ENCODE data around the gene YPEL5. TPM values are rescaled to one million over a fixed set of nuclear protein-coding genes. Genes with fewer than 3 reads are reported as not detected.

Gene YPEL5
- total RNA-seq, 2 experiments from 2014 or later = 38.9 to 52.1 TPM

DNA sequence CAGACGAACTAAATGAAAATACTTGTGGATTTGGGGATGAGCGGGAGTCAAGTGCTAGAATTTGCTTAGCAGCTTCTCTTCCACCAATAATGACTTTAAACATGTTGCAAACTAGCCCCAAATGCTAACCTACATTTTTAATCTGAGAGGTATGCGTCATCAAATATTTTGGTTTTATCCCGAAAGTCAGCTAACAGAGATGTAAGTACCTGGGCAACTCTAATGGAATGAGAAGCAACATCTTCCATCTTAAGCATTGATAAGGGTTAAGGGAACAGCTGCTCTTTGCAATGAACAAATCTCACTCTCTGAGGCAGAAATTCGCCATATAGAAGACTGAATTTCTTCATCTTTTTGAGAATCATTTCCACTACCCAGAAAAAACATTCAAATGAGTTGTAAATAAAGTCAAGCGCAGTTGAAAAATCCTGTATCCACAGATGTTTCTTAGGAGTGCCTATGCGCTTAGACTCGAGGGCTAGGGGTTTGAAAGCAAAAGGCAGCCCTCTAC, 926 bp upstream of the YPEL5 start:
- no peak for DNase-seq (ENCODE audit: low spot score)
- Histone ChIP-seq H3K27ac (ENCODE audit: low read depth, low read length, poor library complexity, severe bottlenecking) (peak overlapping the region; percentile 45), H3K9me3 (ENCODE audit: low read length) (no peaks in the 10 kb centered on the region), H3K4me2 (ENCODE audit: low read length) (peak overlapping the region; percentile 82), H3K36me3 (ENCODE audit: insufficient read depth, low read length) (no peaks in the 10 kb centered on the region), H2AFZ (ENCODE audit: low read length) (peak overlapping the region; percentile 82), H3K79me2 (ENCODE audit: insufficient read depth, low read depth, low read length) (peaks cover 24% of the 10 kb centered on the region; the same call in 1 of the 2 replicates), H4K20me1 (ENCODE audit: insufficient read depth, low read length) (no peaks in the 10 kb centered on the region), H3K4me1 (ENCODE audit: insufficient read depth, low read length, poor library complexity, severe bottlenecking) (peaks cover 39% of the 10 kb centered on the region), H3K9me2 (ENCODE audit: insufficient read depth, low read length) (no peaks in the 10 kb centered on the region), H3K4me3 (ENCODE audit: low read depth, low read length, poor library complexity, severe bottlenecking) (peak overlapping the region; percentile 72)
- intact Hi-C loops (cut with micrococcal nuclease; ENCODE audit: unreplicated experiment) = loop anchor here (5.0 kb wide), 2 partner anchors 191 to 1111 kb away; no protein-coding TSS in a partner anchor
- TSS peak; percentile 90 for BruUV-seq (replicated peaks)
- TF ChIP-seq EZH2phosphoT487 (IDR thresholded peaks at IDR 0.05; ENCODE audit: borderline replicate concordance, low read depth, low read length) = no peak
- TF ChIP-seq, protein P1, sequence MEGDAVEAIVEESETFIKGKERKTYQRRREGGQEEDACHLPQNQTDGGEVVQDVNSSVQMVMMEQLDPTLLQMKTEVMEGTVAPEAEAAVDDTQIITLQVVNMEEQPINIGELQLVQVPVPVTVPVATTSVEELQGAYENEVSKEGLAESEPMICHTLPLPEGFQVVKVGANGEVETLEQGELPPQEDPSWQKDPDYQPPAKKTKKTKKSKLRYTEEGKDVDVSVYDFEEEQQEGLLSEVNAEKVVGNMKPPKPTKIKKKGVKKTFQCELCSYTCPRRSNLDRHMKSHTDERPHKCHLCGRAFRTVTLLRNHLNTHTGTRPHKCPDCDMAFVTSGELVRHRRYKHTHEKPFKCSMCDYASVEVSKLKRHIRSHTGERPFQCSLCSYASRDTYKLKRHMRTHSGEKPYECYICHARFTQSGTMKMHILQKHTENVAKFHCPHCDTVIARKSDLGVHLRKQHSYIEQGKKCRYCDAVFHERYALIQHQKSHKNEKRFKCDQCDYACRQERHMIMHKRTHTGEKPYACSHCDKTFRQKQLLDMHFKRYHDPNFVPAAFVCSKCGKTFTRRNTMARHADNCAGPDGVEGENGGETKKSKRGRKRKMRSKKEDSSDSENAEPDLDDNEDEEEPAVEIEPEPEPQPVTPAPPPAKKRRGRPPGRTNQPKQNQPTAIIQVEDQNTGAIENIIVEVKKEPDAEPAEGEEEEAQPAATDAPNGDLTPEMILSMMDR (conservative IDR thresholded peaks at IDR 0.05; ENCODE audit: low read length) = no peak
- CTCF ChIA-PET (ENCODE audit: unreplicated experiment) = no interaction called here
- POLR2A ChIA-PET = interaction anchor here (0.7 to 2.2 kb wide), 9 partner anchors 8 to 1109 kb away, joined by 3 to 11 read pairs (median 5); no protein-coding TSS in a partner anchor

DNA sequence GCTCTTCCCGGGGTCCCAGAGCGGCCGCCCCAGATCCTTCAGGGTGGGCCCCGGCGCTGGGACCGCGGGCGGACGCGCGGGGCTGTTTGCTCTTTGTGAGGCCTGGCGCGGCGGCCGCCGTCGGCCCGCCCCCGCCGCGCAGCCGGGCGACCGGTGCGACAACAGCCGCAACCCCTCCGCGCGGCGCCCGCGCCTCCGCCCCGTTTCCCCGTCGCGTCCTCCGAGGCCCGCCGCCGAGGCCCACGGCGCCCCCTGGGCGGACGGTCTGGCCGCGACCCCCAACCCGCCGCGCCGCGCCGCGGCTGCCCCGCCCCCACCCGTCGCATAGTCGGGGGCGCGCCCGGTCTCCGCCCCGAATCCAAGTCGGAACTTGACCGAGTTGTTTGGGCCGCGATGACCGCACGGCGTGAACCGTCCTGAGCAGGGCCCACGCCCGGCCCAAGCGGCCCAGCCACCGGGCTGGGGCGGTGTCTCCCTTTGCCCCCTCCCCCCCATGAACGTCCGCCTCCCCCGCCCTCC, 448 bp downstream of the YPEL5 start:
- no peaks in the 10 kb centered on the region; the same call in 1 of the 2 replicates for H4K20me1 ChIP-seq (ENCODE audit: insufficient read depth, low read length)
- H3K9me2 ChIP-seq (ENCODE audit: insufficient read depth, low read length) = no peaks in the 10 kb centered on the region
- peak overlapping the region; percentile 58; the same call in 1 of the 2 replicates for H2AFZ ChIP-seq (ENCODE audit: low read length)
- H3K4me3 ChIP-seq (ENCODE audit: low read depth, low read length, poor library complexity, severe bottlenecking) = peak overlapping the region; percentile 72
- intact Hi-C loops (cut with micrococcal nuclease; ENCODE audit: unreplicated experiment) = loop anchor here (5.0 kb wide), 2 partner anchors 190 to 1110 kb away; no protein-coding TSS in a partner anchor
- H3K79me2 ChIP-seq (ENCODE audit: insufficient read depth, low read depth, low read length) = peaks cover 34% of the 10 kb centered on the region; the same call in 1 of the 2 replicates
- no TSS peak for BruUV-seq (replicated peaks)
- TF ChIP-seq EZH2phosphoT487 (IDR thresholded peaks at IDR 0.05; ENCODE audit: borderline replicate concordance, low read depth, low read length) = no peak
- H3K4me2 ChIP-seq (ENCODE audit: low read length) = peak overlapping the region; percentile 99
- H3K9me3 ChIP-seq (ENCODE audit: low read length) = no peaks in the 10 kb centered on the region
- H3K36me3 ChIP-seq (ENCODE audit: insufficient read depth, low read length) = peaks cover 9% of the 10 kb centered on the region
- CTCF ChIA-PET (ENCODE audit: unreplicated experiment) = interaction anchor here (1.1 to 1.3 kb wide), 2 partner anchors 9 to 546 kb away, joined by 3 read pairs; no protein-coding TSS in a partner anchor
- peaks cover 49% of the 10 kb centered on the region for H3K4me1 ChIP-seq (ENCODE audit: insufficient read depth, low read length, poor library complexity, severe bottlenecking)
- DNase-seq (ENCODE audit: low spot score) = no peak
- peak overlapping the region; percentile 92 for H3K27ac ChIP-seq (ENCODE audit: low read depth, low read length, poor library complexity, severe bottlenecking)
- POLR2A ChIA-PET = interaction anchor here (0.6 to 5.2 kb wide), 9 partner anchors 11 to 521 kb away, joined by 3 to 33 read pairs (median 6); no protein-coding TSS in a partner anchor

DNA sequence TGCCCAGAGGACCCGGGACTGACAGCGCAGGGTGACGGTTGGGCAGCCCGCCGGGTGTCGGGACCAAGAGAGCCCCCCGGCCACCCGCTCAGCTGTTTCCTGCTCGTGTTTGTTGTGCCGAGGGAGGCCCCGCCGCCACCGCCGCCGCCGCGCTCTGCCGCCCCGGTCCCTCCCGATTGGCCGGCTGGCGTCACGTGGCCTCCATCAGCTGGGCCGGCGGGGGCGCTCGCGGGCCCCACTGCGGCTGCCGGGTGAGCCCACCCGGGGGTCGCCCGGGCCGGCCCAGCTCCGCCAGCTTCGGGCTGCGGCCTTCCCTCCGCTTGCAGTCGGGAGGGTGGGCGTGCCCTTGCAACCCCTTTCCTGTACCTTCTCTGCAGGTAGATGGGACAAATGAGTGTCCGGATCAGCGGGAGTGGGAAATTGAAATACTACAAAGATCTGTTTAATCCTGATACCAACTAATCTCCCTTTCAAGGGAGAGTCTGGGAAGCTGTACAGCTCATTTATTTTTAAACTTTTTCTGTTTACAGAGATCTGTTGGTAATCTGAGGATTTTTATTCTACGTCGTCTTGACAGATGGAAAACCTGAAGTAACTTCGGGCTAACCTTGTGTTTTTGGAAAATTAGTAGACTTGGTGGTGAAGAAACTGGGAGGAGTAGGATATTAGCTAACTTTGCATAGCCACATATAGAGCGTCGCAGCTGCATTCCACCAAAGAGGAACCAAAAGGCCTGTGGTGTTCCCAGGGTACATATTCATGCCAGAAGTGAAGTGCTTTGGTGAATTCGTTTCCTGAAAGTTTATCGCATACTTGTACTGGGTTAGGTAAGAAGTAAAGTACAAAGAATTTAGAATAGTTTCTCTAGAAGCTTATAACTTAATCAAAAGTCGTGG, 1.2 kb downstream of the YPEL5 start:
- no peaks in the 10 kb centered on the region; the same call in 1 of the 2 replicates for H4K20me1 ChIP-seq (ENCODE audit: insufficient read depth, low read length)
- H3K4me2 ChIP-seq (ENCODE audit: low read length) = peak overlapping the region; percentile 99
- intact Hi-C loops (cut with micrococcal nuclease; ENCODE audit: unreplicated experiment) = loop anchor here (5.0 kb wide), 2 partner anchors 189 to 1109 kb away; no protein-coding TSS in a partner anchor
- BruUV-seq (replicated peaks) = no TSS peak
- no peaks in the 10 kb centered on the region for H3K9me2 ChIP-seq (ENCODE audit: insufficient read depth, low read length)
- no peaks in the 10 kb centered on the region for H3K9me3 ChIP-seq (ENCODE audit: low read length)
- H3K4me3 ChIP-seq (ENCODE audit: low read depth, low read length, poor library complexity, severe bottlenecking) = peak overlapping the region; percentile 72
- DNase-seq (ENCODE audit: low spot score) = peak; percentile 84
- ChIA-PET POLR2A (interaction anchor here (0.6 to 5.2 kb wide), 7 partner anchors 9 to 53 kb away, joined by 3 to 33 read pairs (median 6); no protein-coding TSS in a partner anchor), CTCF (ENCODE audit: unreplicated experiment) (interaction anchor here (1.0 to 1.3 kb wide), 2 partner anchors 9 to 17 kb away, joined by 3 read pairs; no protein-coding TSS in a partner anchor)
- H2AFZ ChIP-seq (ENCODE audit: low read length) = peak overlapping the region; percentile 58; the same call in 1 of the 2 replicates
- peaks cover 10% of the 10 kb centered on the region for H3K36me3 ChIP-seq (ENCODE audit: insufficient read depth, low read length)
- peak overlapping the region; percentile 92 for H3K27ac ChIP-seq (ENCODE audit: low read depth, low read length, poor library complexity, severe bottlenecking)
- no peak for TF ChIP-seq EZH2phosphoT487 (IDR thresholded peaks at IDR 0.05; ENCODE audit: borderline replicate concordance, low read depth, low read length)
- TF ChIP-seq, protein P1 (conservative IDR thresholded peaks at IDR 0.05; ENCODE audit: low read length) = peak; percentile 73
- H3K79me2 ChIP-seq (ENCODE audit: insufficient read depth, low read depth, low read length) = peaks cover 34% of the 10 kb centered on the region; the same call in 1 of the 2 replicates
- peaks cover 49% of the 10 kb centered on the region for H3K4me1 ChIP-seq (ENCODE audit: insufficient read depth, low read length, poor library complexity, severe bottlenecking)

Measured in OCI-LY7 (cell line).